GM18517 (cell line): ENCODE data around the gene LDLR.
"Not testable (repeated sequence)": the region's sequence is repeated elsewhere in the genome, so short reads cannot be mapped to it uniquely, and the experiment has no call there.

Experiments
- ATAC-seq: cut with Tn5 transposase; IDR thresholded peaks from one replicate; pipeline ENCODE4 v1.9.1; 2021; ENCODE audit warnings: mild to moderate bottlenecking, moderate library complexity; ENCODE audit not compliant: unreplicated experiment

LDLR gene

DNA sequence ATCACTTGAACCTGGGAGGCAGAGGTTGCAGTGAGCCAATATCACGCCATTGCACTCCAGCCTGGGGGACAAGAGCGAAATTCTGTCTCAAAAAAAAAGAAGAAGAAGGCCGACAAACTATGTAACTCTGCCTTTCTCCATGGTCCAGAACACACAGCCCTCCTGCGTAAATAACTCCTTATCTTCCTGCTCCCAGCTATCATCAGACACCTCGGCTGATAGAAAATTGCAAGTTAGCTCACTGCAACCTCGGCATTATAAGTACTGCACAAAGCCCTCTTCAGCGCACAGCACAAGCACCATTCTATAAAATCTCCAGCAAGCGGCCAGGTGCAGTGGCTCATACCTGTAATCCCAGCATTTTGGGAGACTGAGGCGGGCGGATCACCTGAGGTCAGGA is 14.4 kb downstream of the LDLR start:
- ATAC-seq, result not testable (repeated sequence)

DNA sequence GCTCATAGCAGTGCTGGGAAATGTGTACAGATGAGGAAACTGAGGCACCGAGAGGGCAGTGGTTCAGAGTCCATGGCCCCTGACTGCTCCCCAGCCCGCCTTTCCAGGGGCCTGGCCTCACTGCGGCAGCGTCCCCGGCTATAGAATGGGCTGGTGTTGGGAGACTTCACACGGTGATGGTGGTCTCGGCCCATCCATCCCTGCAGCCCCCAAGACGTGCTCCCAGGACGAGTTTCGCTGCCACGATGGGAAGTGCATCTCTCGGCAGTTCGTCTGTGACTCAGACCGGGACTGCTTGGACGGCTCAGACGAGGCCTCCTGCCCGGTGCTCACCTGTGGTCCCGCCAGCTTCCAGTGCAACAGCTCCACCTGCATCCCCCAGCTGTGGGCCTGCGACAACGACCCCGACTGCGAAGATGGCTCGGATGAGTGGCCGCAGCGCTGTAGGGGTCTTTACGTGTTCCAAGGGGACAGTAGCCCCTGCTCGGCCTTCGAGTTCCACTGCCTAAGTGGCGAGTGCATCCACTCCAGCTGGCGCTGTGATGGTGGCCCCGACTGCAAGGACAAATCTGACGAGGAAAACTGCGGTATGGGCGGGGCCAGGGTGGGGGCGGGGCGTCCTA is 15.9 kb downstream of the LDLR start:
- no peak for ATAC-seq

DNA sequence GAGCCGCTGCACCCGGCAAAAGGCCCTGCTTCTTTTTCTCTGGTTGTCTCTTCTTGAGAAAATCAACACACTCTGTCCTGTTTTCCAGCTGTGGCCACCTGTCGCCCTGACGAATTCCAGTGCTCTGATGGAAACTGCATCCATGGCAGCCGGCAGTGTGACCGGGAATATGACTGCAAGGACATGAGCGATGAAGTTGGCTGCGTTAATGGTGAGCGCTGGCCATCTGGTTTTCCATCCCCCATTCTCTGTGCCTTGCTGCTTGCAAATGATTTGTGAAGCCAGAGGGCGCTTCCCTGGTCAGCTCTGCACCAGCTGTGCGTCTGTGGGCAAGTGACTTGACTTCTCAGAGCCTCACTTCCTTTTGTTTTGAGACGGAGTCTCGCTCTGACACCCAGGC is 17.2 kb downstream of the LDLR start:
- ATAC-seq, result no peak

DNA sequence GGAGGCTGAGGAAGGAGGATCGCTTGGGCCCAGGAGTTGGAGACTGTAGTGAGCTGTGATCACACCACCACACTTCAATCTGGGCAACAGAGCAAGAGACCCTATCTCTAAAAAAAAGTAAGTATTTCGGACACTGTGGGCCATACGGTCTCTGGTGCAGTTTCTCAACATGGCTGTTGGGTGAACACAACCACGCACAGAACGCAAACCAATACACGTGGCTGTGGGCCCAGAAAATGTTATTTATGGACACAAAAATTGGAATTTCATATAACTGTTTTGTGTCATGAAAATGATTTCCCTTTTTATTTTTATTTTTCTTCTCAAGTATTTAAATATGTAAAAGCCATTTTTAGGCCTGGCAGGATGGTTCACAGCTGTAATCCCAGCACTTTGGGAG is 19.5 kb downstream of the LDLR start:
- no peak for ATAC-seq

DNA sequence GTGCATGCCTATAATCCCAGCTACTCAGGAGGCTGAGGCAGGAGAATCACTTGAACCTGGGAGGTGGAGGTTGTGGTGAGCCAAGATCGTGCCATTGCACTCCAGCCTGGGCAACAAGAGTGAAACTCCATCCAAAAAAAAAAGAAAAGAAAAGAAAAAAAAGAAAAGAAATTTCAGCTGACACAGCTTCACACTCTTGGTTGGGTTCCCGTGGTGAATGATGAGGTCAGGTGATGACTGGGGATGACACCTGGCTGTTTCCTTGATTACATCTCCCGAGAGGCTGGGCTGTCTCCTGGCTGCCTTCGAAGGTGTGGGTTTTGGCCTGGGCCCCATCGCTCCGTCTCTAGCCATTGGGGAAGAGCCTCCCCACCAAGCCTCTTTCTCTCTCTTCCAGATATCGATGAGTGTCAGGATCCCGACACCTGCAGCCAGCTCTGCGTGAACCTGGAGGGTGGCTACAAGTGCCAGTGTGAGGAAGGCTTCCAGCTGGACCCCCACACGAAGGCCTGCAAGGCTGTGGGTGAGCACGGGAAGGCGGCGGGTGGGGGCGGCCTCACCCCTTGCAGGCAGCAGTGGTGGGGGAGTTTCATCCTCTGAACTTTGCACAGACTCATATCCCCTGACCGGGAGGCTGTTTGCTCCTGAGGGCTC is 22.0 kb downstream of the LDLR start:
- no peak for ATAC-seq

DNA sequence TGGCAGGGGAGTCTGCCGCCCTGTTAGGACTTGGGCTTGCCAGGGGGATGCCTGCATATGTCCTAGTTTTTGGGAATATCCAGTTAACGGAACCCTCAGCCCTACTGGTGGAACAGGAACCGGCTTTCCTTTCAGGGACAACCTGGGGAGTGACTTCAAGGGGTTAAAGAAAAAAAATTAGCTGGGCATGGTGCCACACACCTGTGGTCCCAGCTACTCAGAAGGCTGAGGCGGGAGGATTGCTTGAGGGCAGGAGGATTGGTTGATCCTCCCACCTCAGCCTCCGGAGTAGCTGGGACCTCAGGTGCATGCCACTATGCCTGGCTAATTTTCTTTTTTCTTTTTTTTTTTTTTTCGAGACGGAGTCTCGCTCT is 22.5 kb downstream of the LDLR start:
- no peak for ATAC-seq

DNA sequence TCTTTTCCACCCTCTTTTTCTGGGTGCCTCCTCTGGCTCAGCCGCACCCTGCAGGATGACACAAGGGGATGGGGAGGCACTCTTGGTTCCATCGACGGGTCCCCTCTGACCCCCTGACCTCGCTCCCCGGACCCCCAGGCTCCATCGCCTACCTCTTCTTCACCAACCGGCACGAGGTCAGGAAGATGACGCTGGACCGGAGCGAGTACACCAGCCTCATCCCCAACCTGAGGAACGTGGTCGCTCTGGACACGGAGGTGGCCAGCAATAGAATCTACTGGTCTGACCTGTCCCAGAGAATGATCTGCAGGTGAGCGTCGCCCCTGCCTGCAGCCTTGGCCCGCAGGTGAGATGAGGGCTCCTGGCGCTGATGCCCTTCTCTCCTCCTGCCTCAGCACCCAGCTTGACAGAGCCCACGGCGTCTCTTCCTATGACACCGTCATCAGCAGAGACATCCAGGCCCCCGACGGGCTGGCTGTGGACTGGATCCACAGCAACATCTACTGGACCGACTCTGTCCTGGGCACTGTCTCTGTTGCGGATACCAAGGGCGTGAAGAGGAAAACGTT is 24.0 kb downstream of the LDLR start:
- ATAC-seq, result no peak

DNA sequence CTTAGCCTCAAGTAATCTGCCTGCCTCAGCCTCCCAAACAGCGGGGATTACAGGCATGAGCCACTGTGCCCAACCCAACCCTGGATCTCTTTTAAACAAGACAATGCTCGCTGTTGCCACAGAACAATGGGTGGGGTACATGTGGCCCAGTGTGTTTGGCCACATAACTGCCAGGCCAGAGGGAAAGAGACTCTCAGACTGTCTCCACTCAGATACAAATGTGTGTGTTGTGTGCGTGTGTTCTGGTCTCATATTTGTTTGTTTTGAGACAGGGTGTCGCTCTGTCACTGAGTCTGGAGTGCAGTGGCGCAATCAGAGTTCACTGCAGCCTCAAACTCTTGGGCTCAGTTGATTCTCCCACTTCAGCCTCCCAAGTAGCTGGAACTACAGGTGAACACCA is 25.8 kb downstream of the LDLR start:
- no peak for ATAC-seq

DNA sequence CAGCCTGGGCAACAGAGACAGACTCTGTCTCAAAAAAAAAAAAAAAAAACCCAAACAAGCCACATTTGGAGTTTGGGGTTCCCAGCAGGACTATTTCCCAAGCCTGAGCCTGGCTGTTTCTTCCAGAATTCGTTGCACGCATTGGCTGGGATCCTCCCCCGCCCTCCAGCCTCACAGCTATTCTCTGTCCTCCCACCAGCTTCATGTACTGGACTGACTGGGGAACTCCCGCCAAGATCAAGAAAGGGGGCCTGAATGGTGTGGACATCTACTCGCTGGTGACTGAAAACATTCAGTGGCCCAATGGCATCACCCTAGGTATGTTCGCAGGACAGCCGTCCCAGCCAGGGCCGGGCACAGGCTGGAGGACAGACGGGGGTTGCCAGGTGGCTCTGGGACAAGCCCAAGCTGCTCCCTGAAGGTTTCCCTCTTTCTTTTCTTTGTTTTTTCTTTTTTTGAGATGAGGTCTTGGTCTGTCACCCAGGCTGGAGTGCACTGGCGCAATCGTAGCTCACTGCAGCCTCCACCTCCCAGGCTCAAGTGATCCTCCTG is 26.7 kb downstream of the LDLR start:
- no peak for ATAC-seq

DNA sequence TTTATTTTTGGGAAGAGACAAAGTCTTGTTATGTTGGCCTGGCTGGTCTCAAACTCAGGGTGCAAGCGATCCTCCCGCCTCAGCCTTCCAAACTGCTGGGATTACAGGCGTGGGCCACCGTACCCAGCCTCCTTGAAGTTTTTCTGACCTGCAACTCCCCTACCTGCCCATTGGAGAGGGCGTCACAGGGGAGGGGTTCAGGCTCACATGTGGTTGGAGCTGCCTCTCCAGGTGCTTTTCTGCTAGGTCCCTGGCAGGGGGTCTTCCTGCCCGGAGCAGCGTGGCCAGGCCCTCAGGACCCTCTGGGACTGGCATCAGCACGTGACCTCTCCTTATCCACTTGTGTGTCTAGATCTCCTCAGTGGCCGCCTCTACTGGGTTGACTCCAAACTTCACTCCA is 27.2 kb downstream of the LDLR start:
- ATAC-seq, result no peak

DNA sequence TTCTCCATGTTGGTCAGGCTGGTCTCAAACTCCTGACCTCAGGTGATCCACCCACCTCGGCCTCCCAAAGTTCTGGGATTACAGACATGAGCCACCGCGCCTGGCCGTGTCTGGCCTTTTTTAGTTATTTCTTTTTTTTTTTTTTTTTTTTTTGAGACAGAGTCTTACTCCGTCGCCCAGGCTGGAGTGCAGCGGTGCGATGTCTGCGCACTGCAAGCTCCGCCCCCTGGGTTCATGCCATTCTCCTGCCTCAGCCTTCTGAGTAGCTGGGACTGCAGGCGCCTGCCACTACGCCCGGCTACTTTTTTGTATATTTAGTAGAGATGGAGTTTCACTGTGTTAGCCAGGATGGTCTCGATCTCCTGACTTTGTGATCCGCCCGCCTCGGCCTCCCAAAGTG is 32.7 kb downstream of the LDLR start:
- not testable (repeated sequence) for ATAC-seq

DNA sequence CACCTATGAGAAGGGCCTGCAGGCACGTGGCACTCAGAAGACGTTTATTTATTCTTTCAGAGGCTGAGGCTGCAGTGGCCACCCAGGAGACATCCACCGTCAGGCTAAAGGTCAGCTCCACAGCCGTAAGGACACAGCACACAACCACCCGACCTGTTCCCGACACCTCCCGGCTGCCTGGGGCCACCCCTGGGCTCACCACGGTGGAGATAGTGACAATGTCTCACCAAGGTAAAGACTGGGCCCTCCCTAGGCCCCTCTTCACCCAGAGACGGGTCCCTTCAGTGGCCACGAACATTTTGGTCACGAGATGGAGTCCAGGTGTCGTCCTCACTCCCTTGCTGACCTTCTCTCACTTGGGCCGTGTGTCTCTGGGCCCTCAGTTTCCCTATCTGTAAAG is 33.9 kb downstream of the LDLR start:
- ATAC-seq, result no peak

DNA sequence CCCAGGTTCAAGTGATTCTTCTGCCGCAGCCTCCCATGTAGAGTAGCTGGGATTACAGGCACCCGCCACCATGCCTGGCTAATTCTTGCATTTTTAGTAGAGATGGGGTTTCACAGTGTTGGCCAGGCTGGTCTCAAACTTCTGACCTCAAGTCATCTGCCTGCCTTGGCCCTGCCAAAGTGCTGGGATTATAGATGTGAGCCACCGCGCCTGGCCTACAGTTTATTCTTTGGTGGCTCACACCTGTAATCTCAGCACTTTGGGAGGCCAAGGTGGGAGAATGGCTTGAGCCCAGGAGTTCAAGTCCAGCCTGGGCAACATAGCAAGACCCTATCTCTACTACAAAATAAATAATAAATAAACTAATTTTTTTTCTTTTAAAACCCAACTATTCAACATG is 34.9 kb downstream of the LDLR start:
- ATAC-seq, result not testable (repeated sequence)

DNA sequence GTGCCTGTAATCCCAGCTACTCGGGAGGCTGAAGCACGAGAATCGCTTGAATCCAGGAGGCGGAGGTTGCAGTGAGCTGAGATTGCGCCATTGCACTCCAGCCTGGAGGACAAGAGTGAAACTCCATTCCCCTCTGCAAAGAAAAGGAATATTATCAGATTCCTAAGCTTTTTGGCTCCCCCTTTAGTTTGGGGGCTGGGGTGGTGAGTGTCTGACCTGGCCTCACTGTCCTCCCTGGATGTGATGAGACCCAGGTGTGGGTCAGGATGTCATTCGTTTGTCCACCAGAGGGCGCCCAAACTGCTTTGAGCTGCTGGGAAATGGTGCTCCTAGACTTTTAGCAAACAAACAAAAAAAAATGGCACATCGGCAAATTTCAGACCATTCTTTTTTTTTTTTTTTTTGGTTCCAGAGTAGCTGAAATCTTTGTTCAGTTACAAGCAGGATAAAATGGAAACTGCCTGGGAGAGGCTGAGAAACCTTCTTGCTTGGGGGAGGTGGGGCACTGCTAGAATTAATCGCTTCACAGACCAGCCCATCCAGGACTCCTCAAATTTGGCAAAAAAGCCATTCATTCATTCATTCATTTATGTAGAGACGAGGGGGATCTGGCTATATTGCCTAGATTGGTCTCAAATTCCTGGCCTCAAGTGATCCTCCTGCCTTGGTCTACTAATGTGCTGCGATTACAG is 36.9 kb downstream of the LDLR start:
- ATAC-seq, result no peak

DNA sequence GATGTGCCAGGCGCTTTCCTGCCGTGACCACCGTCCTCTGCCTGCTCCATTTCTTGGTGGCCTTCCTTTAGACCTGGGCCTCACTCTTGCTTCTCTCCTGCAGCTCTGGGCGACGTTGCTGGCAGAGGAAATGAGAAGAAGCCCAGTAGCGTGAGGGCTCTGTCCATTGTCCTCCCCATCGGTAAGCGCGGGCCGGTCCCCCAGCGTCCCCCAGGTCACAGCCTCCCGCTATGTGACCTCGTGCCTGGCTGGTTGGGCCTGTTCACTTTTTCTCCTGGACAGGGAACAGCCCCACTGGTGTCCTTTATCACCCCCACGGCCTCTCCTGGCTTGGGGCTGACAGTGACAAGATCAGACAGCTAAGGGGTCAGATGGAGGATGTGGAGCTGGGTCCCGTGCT is 38.6 kb downstream of the LDLR start:
- ATAC-seq, result no peak

DNA sequence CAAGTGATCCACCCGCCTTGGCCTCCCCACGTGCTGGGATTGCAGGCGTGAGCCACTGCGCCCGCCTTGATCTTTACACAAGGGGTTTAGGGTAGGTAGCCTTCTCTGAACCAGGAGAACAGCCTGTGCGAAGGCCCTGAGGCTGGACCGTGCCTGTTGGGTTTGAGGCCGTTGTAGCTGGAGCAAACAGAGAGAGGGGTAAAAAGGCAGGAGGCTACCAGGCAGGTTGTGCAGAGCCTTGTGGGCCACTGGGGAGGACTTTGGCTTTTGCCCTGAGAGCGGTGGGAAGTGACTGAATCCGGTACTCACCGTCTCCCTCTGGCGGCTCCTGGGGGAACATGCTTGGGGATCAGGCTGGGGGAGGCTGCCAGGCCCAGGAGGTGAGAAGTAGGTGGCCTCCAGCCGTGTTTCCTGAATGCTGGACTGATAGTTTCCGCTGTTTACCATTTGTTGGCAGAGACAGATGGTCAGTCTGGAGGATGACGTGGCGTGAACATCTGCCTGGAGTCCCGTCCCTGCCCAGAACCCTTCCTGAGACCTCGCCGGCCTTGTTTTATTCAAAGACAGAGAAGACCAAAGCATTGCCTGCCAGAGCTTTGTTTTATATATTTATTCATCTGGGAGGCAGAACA is 41.7 kb downstream of the LDLR start:
- ATAC-seq, result no peak

DNA sequence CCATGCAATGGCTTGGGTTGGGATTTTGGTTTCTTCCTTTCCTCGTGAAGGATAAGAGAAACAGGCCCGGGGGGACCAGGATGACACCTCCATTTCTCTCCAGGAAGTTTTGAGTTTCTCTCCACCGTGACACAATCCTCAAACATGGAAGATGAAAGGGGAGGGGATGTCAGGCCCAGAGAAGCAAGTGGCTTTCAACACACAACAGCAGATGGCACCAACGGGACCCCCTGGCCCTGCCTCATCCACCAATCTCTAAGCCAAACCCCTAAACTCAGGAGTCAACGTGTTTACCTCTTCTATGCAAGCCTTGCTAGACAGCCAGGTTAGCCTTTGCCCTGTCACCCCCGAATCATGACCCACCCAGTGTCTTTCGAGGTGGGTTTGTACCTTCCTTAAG is 42.2 kb downstream of the LDLR start:
- ATAC-seq, result no peak

DNA sequence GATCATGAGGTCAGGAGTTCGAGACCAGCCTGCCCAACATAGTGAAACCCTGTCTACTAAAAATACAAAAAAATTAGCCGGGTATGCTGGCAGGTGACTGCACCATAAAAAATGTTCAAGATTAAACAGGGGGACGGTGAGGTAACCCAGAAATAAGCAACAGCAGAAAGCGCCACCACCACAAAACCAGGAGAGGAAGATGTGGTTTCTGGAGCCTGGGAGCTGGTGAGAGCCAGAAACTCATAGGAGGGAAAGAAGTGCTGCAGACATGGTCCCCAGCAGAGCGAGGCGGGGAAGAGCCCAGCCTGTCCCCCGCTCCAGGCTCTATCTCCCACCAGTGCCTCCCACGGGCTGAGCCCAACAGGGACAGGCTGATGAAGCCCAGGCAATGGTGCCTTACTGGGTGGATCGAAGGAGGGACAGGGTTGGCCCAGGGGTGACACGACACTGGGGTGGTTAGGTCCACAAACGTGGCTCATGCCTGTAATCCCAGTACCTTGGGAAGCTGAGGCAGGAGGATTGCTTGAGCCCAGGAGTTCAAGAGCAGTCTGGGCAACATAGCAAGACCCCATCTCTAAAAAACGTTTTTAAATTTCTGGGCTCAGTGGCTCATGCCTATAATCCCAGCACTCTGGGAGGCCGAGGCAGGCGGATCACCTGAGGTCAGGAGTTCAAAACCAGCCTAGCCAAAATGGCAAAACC is 47.3 kb downstream of the LDLR start:
- no peak for ATAC-seq

DNA sequence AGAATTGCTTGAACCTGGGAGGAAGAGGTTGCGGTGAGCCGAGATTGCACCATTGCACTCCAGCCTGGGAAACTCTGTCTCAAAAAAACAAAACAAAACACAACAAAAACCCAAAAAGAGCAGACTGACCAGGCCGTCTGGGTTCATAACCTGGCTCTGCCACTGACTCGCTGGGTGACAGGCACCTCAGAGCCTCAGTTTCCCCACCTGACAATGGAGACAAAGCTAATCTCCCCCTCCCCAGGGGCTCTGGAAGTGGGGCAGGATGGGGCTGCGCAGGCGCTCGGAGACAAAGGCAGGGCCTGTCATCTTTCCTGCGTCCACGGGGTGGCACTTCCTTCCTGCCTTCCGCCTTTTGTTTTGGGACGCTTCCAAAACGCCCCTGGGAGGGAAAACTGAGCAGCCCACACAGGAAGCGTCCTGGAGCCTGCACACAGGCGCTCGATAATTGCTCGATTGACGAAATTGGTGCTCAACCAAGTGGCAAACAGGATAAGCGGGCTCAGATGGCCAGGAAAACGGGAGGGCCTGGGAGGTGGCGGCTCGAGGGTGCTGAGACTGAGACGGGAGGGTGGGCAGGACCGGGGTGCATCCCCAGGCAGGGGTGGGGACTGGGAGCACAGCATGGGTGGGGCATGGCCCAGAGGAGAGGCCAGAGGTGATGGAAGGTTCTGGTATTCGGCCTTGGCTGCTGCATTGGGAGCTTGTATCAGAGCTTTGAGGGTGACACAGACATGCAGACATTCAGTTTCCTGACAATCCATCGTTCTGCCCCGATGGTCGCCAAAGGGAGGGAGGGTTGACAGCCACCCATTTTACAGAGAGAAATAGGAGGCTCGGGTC is 48.5 kb downstream of the LDLR start:
- no peak for ATAC-seq
